ENCODE results near the gene MYO9B. TPM values are rescaled to one million over a fixed set of nuclear protein-coding genes. Genes with fewer than 3 reads are reported as not detected.

The MYO9B gene
- total and polyA plus RNA-seq, 3 experiments from 2014 or later = 24.9 to 108 (median 104) TPM

- Mint-ChIP-seq H3K27me3 (no peaks in the 10 kb centered on the region), H3K36me3 (peaks cover 0 to 31% (median 4%) of the 10 kb centered on the region in 3 donors), H3K9me3 (no peaks in the 10 kb centered on the region), H3K4me1 (peaks cover 41 to 80% (median 66%) of the 10 kb centered on the region in 3 donors), H3K27ac (peak overlapping the region; percentile 95 to 100 (median 99)), H3K4me3 (peak overlapping the region; percentile 79 to 95 (median 87))
- Histone ChIP-seq H3K4me1 (ENCODE audit: insufficient read depth, low read length) (peaks cover 41% of the 10 kb centered on the region), H3K27me3 (ENCODE audit: insufficient read depth, low read length, poor library complexity, severe bottlenecking) (no peaks in the 10 kb centered on the region), H3K4me3 (ENCODE audit: low read length) (peak overlapping the region; percentile 70), H3K36me3 (ENCODE audit: insufficient read depth, low read length) (no peaks in the 10 kb centered on the region), H3K27ac (ENCODE audit: low read depth, low read length) (peak overlapping the region; percentile 86), H3K9me3 (ENCODE audit: low read length) (no peaks in the 10 kb centered on the region)
- ChIA-PET CTCF (interaction anchor here (0.8 to 1.9 kb wide), 12 partner anchors 9 to 341 kb away, joined by 3 to 9 read pairs (median 4); partner anchors contain the start of genes HAUS8, MYO9B and USE1), POLR2A (interaction anchor here (0.5 to 2.0 kb wide), 16 partner anchors 14 to 1281 kb away, joined by 3 to 19 read pairs (median 5); partner anchors contain the start of genes BABAM1, DDA1, HAUS8 and MYO9B)
- DNase-seq = peak in 3 of 5 donors; percentile 84 to 87 (median 84)
Observed at GRCh38 chr19:17125062-17125727, 49.6 kb downstream of the MYO9B start.

- H3K27me3 ChIP-seq (ENCODE audit: insufficient read depth, low read length, poor library complexity, severe bottlenecking) = no peaks in the 10 kb centered on the region
- POLR2A ChIA-PET = interaction anchor here (0.5 to 2.0 kb wide), 15 partner anchors 15 to 1282 kb away, joined by 3 to 19 read pairs (median 5); partner anchors contain the start of genes BABAM1, DDA1, HAUS8 and MYO9B
- peak overlapping the region; percentile 86 for H3K27ac ChIP-seq (ENCODE audit: low read depth, low read length)
- H3K36me3 ChIP-seq (ENCODE audit: insufficient read depth, low read length) = no peaks in the 10 kb centered on the region
- no peaks in the 10 kb centered on the region for H3K9me3 Mint-ChIP-seq
- H3K27me3 Mint-ChIP-seq = no peaks in the 10 kb centered on the region
- H3K4me3 ChIP-seq (ENCODE audit: low read length) = peak overlapping the region; percentile 70
- DNase-seq = peak; percentile 74 to 92 (median 89)
- peak overlapping the region; percentile 95 to 100 (median 99) for H3K27ac Mint-ChIP-seq
- H3K4me1 Mint-ChIP-seq = peaks cover 42 to 79% (median 63%) of the 10 kb centered on the region in 3 donors
- H3K36me3 Mint-ChIP-seq = peaks cover 0 to 33% (median 4%) of the 10 kb centered on the region in 3 donors
- CTCF ChIA-PET = interaction anchor here (0.7 to 1.9 kb wide), 12 partner anchors 10 to 340 kb away, joined by 3 to 9 read pairs (median 4); partner anchors contain the start of genes HAUS8, MYO9B and USE1
- no peaks in the 10 kb centered on the region for H3K9me3 ChIP-seq (ENCODE audit: low read length)
- H3K4me3 Mint-ChIP-seq = peak overlapping the region; percentile 79 to 95 (median 87)
- peaks cover 41% of the 10 kb centered on the region for H3K4me1 ChIP-seq (ENCODE audit: insufficient read depth, low read length)
Observed at GRCh38 chr19:17125728-17126677, 50.4 kb downstream of the MYO9B start.

- H3K4me1 Mint-ChIP-seq = peaks cover 36 to 66% (median 51%) of the 10 kb centered on the region in 3 donors
- peak overlapping the region in 6 of 8 donors; percentile 46 to 95 (median 81) for H3K27ac Mint-ChIP-seq
- Histone ChIP-seq H3K36me3 (ENCODE audit: insufficient read depth, low read length) (no peaks in the 10 kb centered on the region), H3K27ac (ENCODE audit: low read depth, low read length) (no peak overlapping the region), H3K4me3 (ENCODE audit: low read length) (no peak overlapping the region), H3K4me1 (ENCODE audit: insufficient read depth, low read length) (peaks cover 41% of the 10 kb centered on the region), H3K9me3 (ENCODE audit: low read length) (no peaks in the 10 kb centered on the region), H3K27me3 (ENCODE audit: insufficient read depth, low read length, poor library complexity, severe bottlenecking) (no peaks in the 10 kb centered on the region)
- DNase-seq = no peak
- H3K36me3 Mint-ChIP-seq = peaks cover 0 to 25% (median 2%) of the 10 kb centered on the region in 3 donors
- ChIA-PET CTCF (no interaction called here), POLR2A (interaction anchor here (0.6 to 1.1 kb wide), 2 partner anchors 51 to 115 kb away, joined by 3 read pairs; no protein-coding TSS in a partner anchor)
- H3K4me3 Mint-ChIP-seq = peak overlapping the region in 4 of 7 donors; percentile 5 to 29 (median 16)
- no peaks in the 10 kb centered on the region for H3K9me3 Mint-ChIP-seq
- no peaks in the 10 kb centered on the region for H3K27me3 Mint-ChIP-seq
Observed at GRCh38 chr19:17127671-17128070, 52.1 kb downstream of the MYO9B start.

- peak overlapping the region in 4 of 8 donors; percentile 14 to 95 (median 28) for H3K27ac Mint-ChIP-seq
- Histone ChIP-seq H3K9me3 (ENCODE audit: low read length) (no peaks in the 10 kb centered on the region), H3K4me3 (ENCODE audit: low read length) (no peak overlapping the region), H3K36me3 (ENCODE audit: insufficient read depth, low read length) (no peaks in the 10 kb centered on the region), H3K4me1 (ENCODE audit: insufficient read depth, low read length) (peaks cover 41% of the 10 kb centered on the region), H3K27me3 (ENCODE audit: insufficient read depth, low read length, poor library complexity, severe bottlenecking) (no peaks in the 10 kb centered on the region), H3K27ac (ENCODE audit: low read depth, low read length) (no peak overlapping the region)
- ChIA-PET POLR2A (interaction anchor here (1.1 kb wide), 1 partner anchor 52 kb away, joined by 3 read pairs; no protein-coding TSS in a partner anchor), CTCF (no interaction called here)
- peaks cover 34 to 61% (median 44%) of the 10 kb centered on the region in 3 donors for H3K4me1 Mint-ChIP-seq
- no peak for DNase-seq
- H3K36me3 Mint-ChIP-seq = peaks cover 0 to 28% (median 2%) of the 10 kb centered on the region in 3 donors
- H3K9me3 Mint-ChIP-seq = no peaks in the 10 kb centered on the region
- no peaks in the 10 kb centered on the region for H3K27me3 Mint-ChIP-seq
- H3K4me3 Mint-ChIP-seq = peak overlapping the region in 1 of 7 donors; percentile 36
Observed at GRCh38 chr19:17128403-17128802, 52.8 kb downstream of the MYO9B start.

- Mint-ChIP-seq H3K4me3 (peak overlapping the region in 1 of 7 donors; percentile 36), H3K9me3 (no peaks in the 10 kb centered on the region), H3K27ac (peak overlapping the region in 6 of 8 donors; percentile 17 to 95 (median 40)), H3K36me3 (peaks cover 0 to 33% (median 2%) of the 10 kb centered on the region in 3 donors), H3K4me1 (peaks cover 31 to 57% (median 41%) of the 10 kb centered on the region in 3 donors), H3K27me3 (no peaks in the 10 kb centered on the region)
- peaks cover 37% of the 10 kb centered on the region for H3K4me1 ChIP-seq (ENCODE audit: insufficient read depth, low read length)
- no peak overlapping the region for H3K4me3 ChIP-seq (ENCODE audit: low read length)
- no peak for DNase-seq
- H3K9me3 ChIP-seq (ENCODE audit: low read length) = no peaks in the 10 kb centered on the region
- ChIA-PET CTCF (no interaction called here), POLR2A (interaction anchor here (1.1 kb wide), 1 partner anchor 52 kb away, joined by 3 read pairs; no protein-coding TSS in a partner anchor)
- no peak overlapping the region for H3K27ac ChIP-seq (ENCODE audit: low read depth, low read length)
- H3K27me3 ChIP-seq (ENCODE audit: insufficient read depth, low read length, poor library complexity, severe bottlenecking) = no peaks in the 10 kb centered on the region
- no peaks in the 10 kb centered on the region for H3K36me3 ChIP-seq (ENCODE audit: insufficient read depth, low read length)
Observed at GRCh38 chr19:17128820-17129219, 53.2 kb downstream of the MYO9B start.

GRCh38 chr19:17129377-17129776 is 53.8 kb downstream of the MYO9B start:
- no peak for DNase-seq
- Mint-ChIP-seq H3K4me1 (peaks cover 30 to 56% (median 39%) of the 10 kb centered on the region in 3 donors), H3K9me3 (no peaks in the 10 kb centered on the region), H3K4me3 (no peak overlapping the region), H3K27ac (peak overlapping the region in 4 of 8 donors; percentile 34 to 63 (median 48)), H3K36me3 (peaks cover 0 to 36% (median 2%) of the 10 kb centered on the region in 3 donors), H3K27me3 (no peaks in the 10 kb centered on the region)
- no peak overlapping the region for H3K27ac ChIP-seq (ENCODE audit: low read depth, low read length)
- H3K4me1 ChIP-seq (ENCODE audit: insufficient read depth, low read length) = peaks cover 31% of the 10 kb centered on the region
- H3K36me3 ChIP-seq (ENCODE audit: insufficient read depth, low read length) = no peaks in the 10 kb centered on the region
- H3K9me3 ChIP-seq (ENCODE audit: low read length) = no peaks in the 10 kb centered on the region
- H3K4me3 ChIP-seq (ENCODE audit: low read length) = no peak overlapping the region
- H3K27me3 ChIP-seq (ENCODE audit: insufficient read depth, low read length, poor library complexity, severe bottlenecking) = no peaks in the 10 kb centered on the region
- POLR2A ChIA-PET = no interaction called here
- CTCF ChIA-PET = no interaction called here

GRCh38 chr19:17135001-17135853 is 59.6 kb downstream of the MYO9B start:
- peak overlapping the region in 3 of 8 donors; percentile 28 to 77 (median 52) for H3K27ac Mint-ChIP-seq
- no peaks in the 10 kb centered on the region for H3K36me3 ChIP-seq (ENCODE audit: insufficient read depth, low read length)
- H3K9me3 ChIP-seq (ENCODE audit: low read length) = no peaks in the 10 kb centered on the region
- peaks cover 0 to 43% (median 3%) of the 10 kb centered on the region in 3 donors for H3K36me3 Mint-ChIP-seq
- H3K4me1 ChIP-seq (ENCODE audit: insufficient read depth, low read length) = peaks cover 10% of the 10 kb centered on the region
- H3K4me1 Mint-ChIP-seq = peaks cover 12 to 36% (median 16%) of the 10 kb centered on the region in 3 donors
- ChIA-PET CTCF (no interaction called here), POLR2A (no interaction called here)
- no peak overlapping the region for H3K4me3 ChIP-seq (ENCODE audit: low read length)
- DNase-seq = peak in 2 of 5 donors; percentile 28 to 71
- no peaks in the 10 kb centered on the region for H3K9me3 Mint-ChIP-seq
- H3K27ac ChIP-seq (ENCODE audit: low read depth, low read length) = no peak overlapping the region
- H3K27me3 ChIP-seq (ENCODE audit: insufficient read depth, low read length, poor library complexity, severe bottlenecking) = no peaks in the 10 kb centered on the region
- H3K4me3 Mint-ChIP-seq = peak overlapping the region in 5 of 7 donors; percentile 29 to 69 (median 66)
- H3K27me3 Mint-ChIP-seq = no peaks in the 10 kb centered on the region

All from CD8-positive, alpha-beta memory T cell (primary cell).